ENCODE data around the gene RPGRIP1L.

The RPGRIP1L gene

DNA sequence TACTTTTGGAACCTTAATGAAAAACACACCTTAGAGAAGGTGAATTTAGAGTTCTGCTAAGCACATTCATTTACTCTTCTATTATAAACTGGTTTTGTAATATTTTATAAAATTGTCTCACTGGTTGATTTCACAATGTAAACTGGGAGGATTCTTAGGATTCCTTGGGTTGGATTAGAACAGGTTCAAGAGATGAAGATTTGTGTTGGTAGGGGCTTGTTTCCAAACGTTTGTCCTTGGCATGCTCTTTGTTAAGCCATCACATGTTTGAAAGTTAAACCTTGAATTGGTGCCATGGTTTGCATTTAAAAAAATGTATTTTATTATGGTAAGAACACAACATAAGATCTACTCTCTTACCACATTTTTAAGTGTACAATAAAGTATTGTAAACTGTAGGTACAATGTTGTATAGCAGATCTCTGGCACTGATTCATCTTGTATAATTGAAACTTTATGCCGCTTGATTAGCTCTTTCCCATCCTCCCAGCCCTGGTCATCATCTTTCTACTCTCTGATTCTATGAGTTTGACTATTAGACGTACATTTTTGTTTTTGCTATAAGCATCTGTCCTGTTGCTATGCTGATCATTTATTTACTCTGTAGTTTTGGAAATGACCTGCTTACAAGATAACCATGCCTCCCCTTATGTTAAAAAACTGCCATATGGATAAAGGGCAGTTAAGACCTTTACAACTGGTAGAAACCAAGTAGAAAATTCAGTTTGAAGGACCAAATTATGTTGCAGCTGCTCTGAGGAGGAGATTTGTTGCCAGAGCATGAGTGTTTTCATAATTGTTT, 9.9 kb upstream of the RPGRIP1L start:
- no peak overlapping the region for H3K27ac ChIP-seq (replicated peaks)
- no peak for DNase-seq (ENCODE audit: low read depth in 1 of 2, low spot score in 1 of 2)
- H3K4me3 ChIP-seq (replicated peaks; ENCODE audit: insufficient read depth, low read length) = no peak overlapping the region
- TF ChIP-seq GABPA (IDR thresholded peaks at IDR 0.05; ENCODE audit: low read depth) = no peak
- TF ChIP-seq REST (IDR thresholded peaks at IDR 0.05; ENCODE audit: insufficient replicate concordance, low read depth) = no peak
- TF ChIP-seq POLR2AphosphoS5 (IDR thresholded peaks at IDR 0.05; ENCODE audit: low read depth) = no peak
- TF ChIP-seq, protein P1, sequence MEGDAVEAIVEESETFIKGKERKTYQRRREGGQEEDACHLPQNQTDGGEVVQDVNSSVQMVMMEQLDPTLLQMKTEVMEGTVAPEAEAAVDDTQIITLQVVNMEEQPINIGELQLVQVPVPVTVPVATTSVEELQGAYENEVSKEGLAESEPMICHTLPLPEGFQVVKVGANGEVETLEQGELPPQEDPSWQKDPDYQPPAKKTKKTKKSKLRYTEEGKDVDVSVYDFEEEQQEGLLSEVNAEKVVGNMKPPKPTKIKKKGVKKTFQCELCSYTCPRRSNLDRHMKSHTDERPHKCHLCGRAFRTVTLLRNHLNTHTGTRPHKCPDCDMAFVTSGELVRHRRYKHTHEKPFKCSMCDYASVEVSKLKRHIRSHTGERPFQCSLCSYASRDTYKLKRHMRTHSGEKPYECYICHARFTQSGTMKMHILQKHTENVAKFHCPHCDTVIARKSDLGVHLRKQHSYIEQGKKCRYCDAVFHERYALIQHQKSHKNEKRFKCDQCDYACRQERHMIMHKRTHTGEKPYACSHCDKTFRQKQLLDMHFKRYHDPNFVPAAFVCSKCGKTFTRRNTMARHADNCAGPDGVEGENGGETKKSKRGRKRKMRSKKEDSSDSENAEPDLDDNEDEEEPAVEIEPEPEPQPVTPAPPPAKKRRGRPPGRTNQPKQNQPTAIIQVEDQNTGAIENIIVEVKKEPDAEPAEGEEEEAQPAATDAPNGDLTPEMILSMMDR (IDR thresholded peaks at IDR 0.05; ENCODE audit: insufficient read depth, low read length) = no peak
- TF ChIP-seq SPI1 (IDR thresholded peaks at IDR 0.05; ENCODE audit: borderline replicate concordance, low read depth) = no peak
- H3K27me3 ChIP-seq (ENCODE audit: insufficient read depth, poor library complexity, severe bottlenecking) = no peaks in the 10 kb centered on the region

DNA sequence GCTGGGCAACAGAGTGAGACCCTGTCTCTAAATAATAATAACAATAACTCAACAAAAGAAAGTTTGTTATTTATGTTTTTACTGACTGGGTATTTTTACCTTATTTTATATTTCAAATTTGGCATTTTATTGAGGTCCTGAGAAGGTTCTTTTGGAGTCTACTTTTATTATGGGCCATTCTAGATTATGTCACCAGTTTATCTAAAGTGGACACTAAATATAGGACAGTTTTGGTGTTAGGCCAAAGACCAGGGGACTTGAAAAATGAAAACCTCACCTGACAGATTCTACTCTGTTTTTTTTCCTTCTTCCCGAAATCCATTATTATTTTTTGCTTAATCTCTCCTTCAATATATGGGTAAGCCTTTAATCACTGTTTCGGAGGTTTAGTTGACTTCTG, 8.4 kb upstream of the RPGRIP1L start:
- DNase-seq (ENCODE audit: low read depth in 1 of 2, low spot score in 1 of 2) = no peak
- Histone ChIP-seq H3K27ac (replicated peaks) (no peak overlapping the region), H3K4me3 (replicated peaks; ENCODE audit: insufficient read depth, low read length) (no peak overlapping the region), H3K27me3 (ENCODE audit: insufficient read depth, poor library complexity, severe bottlenecking) (no peaks in the 10 kb centered on the region)
- TF ChIP-seq POLR2AphosphoS5 (IDR thresholded peaks at IDR 0.05; ENCODE audit: low read depth) (no peak), REST (IDR thresholded peaks at IDR 0.05; ENCODE audit: insufficient replicate concordance, low read depth) (no peak), SPI1 (IDR thresholded peaks at IDR 0.05; ENCODE audit: borderline replicate concordance, low read depth) (no peak), GABPA (IDR thresholded peaks at IDR 0.05; ENCODE audit: low read depth) (no peak)
- TF ChIP-seq, protein P1 (IDR thresholded peaks at IDR 0.05; ENCODE audit: insufficient read depth, low read length) = no peak

GRCh38 chr16:53711390-53711789, 7.7 kb upstream of the RPGRIP1L start:
- Histone ChIP-seq H3K27me3 (ENCODE audit: insufficient read depth, poor library complexity, severe bottlenecking) (no peaks in the 10 kb centered on the region), H3K27ac (replicated peaks) (no peak overlapping the region), H3K4me3 (replicated peaks; ENCODE audit: insufficient read depth, low read length) (no peak overlapping the region)
- TF ChIP-seq SPI1 (IDR thresholded peaks at IDR 0.05; ENCODE audit: borderline replicate concordance, low read depth) (no peak), POLR2AphosphoS5 (IDR thresholded peaks at IDR 0.05; ENCODE audit: low read depth) (no peak), REST (IDR thresholded peaks at IDR 0.05; ENCODE audit: insufficient replicate concordance, low read depth) (no peak), GABPA (IDR thresholded peaks at IDR 0.05; ENCODE audit: low read depth) (no peak)
- TF ChIP-seq, protein P1 (IDR thresholded peaks at IDR 0.05; ENCODE audit: insufficient read depth, low read length) = no peak
- DNase-seq (ENCODE audit: low read depth in 1 of 2, low spot score in 1 of 2) = no peak
